GM18861 (cell line): ENCODE measurements around the gene IGIP.
"Not testable (repeated sequence)": the region's sequence is repeated elsewhere in the genome, so short reads cannot be mapped to it uniquely, and the experiment has no call there.

Source experiments
- ATAC-seq: cut with Tn5 transposase; IDR thresholded peaks from one replicate; pipeline ENCODE4 v1.9.1; 2021; ENCODE audit not compliant: unreplicated experiment

IGIP gene

GRCh38 chr5:140140435-140140834 is 14.7 kb downstream of the IGIP start:
- no peak for ATAC-seq

- no peak for ATAC-seq
Observed at GRCh38 chr5:140141241-140141640, 15.5 kb downstream of the IGIP start.

DNA sequence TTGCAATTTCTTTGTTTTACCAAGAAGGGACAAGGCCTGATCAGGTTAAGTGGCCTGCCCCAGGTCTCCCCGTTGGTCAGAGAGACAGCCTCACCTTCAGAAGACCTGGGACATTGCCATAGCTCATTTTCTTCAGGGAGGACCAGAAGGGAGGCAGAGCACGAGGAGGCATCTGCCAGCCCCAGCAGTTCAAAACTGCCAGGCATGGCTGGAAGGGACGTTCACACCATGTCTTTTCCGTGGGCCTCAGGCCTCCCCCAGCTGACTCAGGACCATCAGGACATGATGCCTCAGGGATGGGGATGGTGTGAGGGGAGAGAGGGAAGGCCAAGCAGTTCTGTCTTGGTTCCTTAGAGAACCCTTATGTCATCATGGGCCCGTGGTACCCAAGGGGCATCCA is 16.5 kb downstream of the IGIP start:
- ATAC-seq = no peak

- ATAC-seq = no peak
Observed at GRCh38 chr5:140142856-140143255, 17.1 kb downstream of the IGIP start.

GRCh38 chr5:140143521-140144258 is 18.0 kb downstream of the IGIP start:
- ATAC-seq = no peak

DNA sequence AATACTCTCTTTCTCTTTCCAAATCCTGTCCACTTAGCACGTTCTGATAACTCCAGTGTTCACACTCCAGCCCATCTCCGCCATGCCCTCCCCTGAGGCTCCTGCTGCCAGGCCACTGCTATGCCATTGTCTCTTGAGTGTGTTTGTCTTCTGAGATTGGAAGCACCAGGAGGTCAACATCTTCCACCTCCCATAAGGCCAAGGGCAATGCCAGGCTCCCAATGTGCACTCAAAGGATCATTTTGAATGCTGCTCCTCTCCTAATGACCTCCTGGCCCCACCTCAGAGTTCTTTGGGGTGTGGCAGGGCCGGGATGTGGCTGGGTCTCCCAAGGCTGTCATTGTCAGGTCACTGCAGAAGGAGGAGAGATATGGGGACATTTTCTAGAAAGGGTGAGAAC is 19.5 kb downstream of the IGIP start:
- ATAC-seq = no peak

GRCh38 chr5:140145818-140146522 is 20.2 kb downstream of the IGIP start:
- ATAC-seq = no peak

DNA sequence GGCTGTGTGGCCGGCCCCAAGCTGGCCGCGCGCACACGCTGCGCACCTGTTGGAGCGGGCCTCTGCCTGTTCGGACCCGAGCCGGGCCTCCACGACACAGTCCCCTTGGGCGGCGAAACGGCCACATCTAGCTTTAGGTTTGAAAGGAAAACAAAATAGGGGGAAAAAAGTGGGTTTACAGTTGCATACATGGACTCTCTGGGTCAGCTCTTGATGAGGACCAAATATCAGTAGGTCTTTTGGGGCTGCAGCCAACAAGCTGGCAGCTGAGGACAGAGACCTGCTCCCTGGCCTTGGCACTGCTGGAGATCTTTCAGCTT is 20.7 kb downstream of the IGIP start:
- no peak for ATAC-seq

DNA sequence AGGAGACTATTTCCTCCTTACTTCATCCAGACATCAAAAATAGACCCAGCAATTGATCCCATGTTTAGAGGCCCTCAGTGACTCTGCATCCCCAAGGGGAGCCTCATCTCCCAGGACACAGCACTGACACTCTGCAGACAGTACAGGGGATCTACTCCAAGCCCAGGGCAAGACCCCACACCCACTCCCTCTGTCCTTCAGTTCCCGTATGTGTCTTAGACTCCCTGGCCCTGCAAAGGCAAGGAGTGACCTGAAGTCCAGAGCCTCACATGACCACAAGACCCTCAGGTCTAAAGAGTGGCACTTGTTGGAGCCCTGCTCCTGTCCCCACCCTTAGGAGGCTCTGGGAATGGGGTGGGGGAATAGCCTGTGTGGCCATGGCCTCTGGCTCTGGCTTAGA is 21.7 kb downstream of the IGIP start:
- no peak for ATAC-seq

DNA sequence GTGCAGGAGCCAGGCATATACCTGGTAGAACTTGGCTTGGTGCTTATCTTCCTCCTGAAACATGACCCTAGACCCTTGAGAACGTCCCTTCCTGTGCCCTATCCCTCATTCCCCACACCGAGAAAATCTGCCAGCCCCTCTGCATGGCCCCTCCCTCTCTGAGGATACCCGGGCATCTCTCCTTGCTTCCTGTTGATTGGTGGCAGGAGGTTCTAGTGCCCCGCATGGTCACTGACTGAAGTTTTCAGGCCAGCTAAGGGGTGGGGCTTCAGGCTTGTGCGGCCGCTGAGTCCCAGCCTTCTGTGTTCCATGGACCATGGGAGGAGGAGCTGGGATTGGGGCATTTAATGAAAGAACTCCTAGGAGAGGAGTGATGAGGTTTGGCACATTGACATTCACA is 22.8 kb downstream of the IGIP start:
- ATAC-seq = no peak

DNA sequence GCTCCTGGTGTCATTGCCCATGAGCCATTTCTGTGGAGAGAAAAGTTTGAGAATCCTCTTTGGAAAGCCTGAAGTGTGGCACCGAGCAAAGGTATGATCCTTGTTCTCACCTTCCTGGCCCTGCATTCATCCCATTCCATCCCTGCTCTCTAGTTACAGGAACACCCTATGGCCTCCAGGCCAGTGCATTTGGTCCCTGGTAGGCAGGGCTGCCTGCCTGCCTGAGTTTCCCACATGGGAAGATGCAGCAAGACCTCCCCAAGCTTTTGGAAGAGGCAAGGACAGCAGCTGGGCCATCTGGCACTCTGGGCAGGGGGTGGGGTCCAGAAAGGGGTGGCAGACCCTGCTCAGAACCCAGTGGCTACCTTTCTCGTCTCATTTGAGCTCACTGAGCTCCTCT is 24.5 kb downstream of the IGIP start:
- no peak for ATAC-seq

DNA sequence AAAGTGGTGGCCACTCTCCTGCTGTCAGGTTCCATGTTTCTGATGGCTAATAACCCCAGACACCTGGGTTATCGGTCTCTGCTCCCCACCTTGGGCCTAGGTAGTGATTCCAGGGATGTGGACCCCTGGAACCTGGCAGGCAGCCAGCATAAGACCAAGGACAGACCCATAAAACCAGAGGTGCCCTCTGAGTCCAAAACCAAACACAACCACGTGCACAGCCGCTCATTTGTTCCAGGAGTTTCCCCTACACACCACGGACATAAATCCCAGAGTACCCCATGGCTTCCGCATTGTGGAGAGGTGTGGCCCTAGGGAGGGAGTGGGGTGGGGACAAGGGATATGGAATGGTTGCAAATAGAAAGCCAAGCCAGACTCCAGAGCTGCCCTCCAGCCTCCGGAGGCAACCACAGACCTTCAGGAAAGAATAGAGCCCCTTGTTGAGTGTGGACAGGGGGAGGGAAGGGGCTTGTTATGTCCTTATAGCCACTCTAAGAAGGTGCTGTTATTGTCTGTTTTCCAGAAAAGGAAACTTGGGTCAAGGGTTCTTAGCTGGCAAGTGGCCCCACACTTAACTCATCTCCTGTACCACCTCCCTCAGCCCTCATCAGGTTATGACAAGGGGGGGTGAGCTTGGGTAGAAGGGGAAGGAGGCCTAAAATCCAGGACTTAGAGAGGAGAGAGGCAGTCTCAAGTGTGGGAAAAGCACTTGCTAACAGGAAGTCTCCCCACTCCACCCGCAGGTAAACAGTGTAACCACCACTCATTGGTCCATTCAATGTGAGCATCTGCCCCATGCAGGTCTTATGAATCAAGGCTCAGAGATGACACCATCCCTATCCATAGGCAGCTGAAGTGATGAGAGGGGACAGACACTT is 25.6 kb downstream of the IGIP start:
- no peak for ATAC-seq

GRCh38 chr5:140152022-140152999 is 26.6 kb downstream of the IGIP start:
- no peak for ATAC-seq

DNA sequence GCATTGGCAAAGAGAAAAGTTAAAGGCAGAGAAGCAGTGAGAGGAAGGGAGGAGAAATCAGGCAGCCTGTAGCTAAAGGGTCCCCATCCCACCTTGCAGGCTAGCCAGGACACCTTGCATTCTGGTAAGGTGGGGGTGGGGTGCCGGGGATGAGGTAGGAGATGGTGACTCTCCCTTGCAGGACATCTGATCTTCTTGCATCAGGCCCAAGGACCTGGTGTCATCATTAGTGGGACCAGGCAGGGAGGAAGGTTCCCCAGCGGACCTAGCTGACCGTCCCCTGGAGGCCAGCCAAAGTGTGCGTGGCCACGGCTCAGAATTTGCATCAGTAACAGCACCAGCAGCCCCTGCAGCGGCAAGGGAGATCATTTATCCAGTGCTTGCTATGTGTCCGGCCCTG is 27.5 kb downstream of the IGIP start:
- ATAC-seq = no peak

DNA sequence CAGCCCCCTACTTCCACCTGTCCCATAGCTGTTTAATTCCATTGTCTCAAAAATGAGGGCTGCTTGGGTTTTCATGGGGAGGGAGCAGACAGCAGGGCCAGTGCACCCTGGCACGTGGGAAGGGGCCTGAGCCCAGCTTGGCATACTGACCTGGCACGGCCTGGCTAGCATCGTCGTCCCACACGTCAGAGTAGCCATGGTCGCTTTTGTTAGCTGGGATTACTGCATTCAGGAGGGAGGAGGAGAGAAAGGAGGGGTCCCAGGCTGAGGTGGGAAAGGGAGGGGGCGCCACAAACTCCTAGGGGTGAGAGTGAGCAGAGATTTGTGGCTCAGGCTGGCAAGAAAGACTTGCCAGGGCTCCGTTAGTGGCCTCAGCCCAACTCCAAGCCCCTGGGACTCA is 28.2 kb downstream of the IGIP start:
- no peak for ATAC-seq

GRCh38 chr5:140154710-140155381 is 29.1 kb downstream of the IGIP start:
- not testable (repeated sequence) for ATAC-seq

DNA sequence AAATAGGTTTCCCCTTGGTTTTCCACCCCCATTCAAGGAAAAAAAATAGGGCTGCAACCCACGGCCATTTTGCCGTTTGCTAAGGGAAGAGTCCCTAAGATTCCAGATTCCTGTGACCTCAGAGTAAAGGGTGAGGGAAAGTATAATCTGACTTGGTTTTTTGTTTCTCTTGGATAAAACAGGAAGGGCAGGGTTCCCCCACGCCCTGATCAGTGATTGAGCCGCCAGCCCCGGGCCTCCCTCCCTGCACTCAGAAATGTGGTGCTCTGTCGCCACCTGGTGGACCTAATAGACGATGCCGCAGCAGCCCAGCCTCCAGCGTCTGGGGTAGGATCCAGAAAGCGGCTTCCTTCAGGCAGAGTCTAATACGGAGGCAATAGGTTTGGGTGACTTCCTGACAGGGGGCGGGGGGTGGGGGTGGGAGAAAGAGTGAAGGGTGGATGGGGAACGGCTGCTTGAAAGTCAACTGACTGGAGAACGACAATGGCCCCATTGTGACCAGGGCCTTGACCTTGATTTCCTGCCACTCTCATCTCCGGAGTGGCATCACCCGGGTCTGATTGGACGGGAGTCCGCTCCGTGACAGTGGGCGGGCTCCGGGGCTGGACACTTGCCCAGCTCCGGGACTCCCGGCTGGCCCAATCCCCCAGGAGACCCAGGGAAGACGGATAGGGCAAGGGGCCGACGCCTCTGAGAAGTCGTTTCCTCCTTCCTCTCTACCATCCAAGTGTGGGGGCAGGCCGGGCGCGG is 31.5 kb downstream of the IGIP start:
- ATAC-seq = peak; percentile 92

GRCh38 chr5:140159014-140159927 is 33.5 kb downstream of the IGIP start:
- ATAC-seq = no peak
